Stimulated activated CD4-positive, alpha-beta T cell treated with anti-CD3 and anti-CD28 coated beads, TNF-alpha, amount 100 ng/mL, for 4 hours (primary cell): ENCODE measurements around the gene C5.

ENCODE experiments used
- DNase-seq, 3 experiments: peaks; one replicate each; pipeline ENCODE4 v3.0.0-alpha.2; 2020; ENCODE audit warnings: low read depth in 3 of 3

Gene C5

GRCh38 chr9:120925535-120926396, 124.3 kb downstream of the C5 start:
- DNase-seq = peak; percentile 64 to 72 (median 65)

DNA sequence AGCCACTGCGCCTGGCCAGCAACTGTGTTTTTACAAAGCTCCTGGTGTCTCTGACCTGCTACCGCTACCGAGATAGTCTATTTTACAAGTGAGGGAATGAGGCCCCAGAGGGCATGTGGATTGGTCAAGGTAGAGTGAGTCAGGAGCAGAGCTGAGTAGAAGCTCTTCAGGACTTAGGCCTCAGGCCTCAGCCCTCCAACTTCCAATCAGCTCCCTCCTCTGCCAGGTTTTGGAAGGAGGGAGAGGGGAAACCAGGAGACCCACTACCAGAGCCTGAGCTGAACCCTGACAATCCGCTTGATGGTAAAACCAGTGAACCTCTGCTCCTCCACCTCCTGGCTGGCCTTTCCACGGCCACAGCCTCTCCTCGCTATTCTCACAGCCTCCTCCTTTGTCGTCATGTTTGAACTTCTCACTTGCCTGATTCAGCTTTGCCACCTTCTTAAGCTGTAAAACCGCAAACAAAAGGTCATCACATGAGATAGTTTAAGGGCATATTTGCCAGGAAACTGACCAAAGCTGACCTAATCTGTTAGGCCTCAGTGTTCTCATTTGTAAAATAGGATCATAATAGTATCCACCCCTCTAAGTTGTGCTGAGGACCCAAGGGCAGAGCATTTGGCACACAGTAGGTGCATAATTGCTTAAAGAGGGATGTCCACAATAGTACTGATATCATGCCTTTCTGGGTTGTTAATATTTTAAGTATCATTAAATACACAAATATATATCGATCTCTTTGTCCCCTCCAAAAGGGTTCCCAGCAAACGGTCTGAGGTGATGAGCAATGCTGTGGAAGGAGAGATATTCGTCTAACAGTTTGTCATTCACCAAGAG, 125.2 kb downstream of the C5 start:
- DNase-seq = no peak

DNA sequence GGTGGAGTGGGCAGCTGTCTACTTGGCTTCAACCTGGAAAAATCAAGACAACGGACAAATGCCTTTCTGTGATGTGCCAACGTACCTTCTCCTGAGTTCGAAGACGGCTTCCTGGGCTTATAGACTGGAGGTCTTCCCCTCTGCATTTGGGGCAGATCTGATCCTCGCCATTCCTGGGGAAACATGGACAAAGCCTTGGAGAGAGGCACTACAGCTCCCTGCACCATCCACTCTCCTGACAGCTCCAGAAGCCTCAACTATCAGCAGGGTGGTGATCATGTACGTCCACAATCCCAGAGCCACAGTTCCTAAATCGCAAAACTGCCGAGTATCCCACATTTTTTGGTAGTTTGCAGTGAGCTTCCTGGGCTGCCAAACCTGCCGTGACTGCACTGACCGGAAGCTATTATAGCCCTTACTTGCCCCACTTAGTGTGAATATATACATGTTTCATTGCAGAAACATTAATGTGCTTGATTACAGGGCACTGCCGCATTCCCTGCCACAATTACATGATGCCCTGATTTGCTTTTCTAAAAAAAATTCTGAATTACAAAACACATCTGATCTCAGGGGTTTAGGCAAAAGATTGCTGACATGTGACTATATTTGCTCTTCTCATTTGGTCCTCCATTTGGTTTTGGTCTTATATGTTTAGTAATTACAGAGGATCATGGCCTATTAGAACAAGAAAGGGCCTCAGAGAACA, 126.3 kb downstream of the C5 start:
- DNase-seq = no peak

DNA sequence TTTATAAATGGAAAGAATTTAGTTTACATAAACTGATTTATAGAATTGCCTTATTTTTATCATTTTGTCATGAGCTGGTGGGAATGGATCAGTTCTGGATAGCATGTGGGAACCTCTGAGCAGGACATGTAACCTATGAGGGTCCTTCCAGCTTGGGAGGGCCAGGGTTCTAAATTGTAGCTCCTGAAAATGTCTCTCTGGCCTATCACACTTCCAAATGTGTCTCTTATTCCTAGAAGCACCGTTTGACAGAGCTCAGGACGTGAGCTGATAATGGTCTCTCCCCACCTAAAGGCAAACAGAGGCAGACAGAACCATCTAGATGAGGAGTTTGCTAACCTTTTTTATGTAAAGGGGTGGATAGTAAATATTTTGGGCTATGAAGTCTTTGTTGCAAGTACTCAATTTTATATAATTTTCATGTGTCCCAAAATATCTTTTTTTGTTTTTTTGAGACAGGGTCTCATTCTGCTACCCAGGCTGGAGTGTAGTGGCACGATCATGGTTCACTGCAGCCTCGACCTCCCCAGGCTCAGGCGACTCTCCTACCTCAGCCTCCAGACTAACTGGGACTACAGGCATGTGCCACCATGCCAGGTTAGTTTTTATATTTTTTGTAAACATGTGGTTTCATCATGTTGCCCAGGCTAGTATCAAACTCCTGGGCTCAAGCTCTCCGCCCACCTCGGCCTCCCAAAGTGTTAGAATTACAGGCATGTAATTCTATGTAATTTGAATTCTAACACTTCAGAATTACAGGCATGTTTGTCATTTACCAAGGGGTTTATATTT, 127.5 kb downstream of the C5 start:
- no peak for DNase-seq

- no peak for DNase-seq
Measured at GRCh38 chr9:120921661-120922181, 128.4 kb downstream of the C5 start.

- no peak for DNase-seq
Measured at GRCh38 chr9:120920806-120921178, 129.3 kb downstream of the C5 start.

- DNase-seq = no peak
Measured at GRCh38 chr9:120919843-120920805, 130.0 kb downstream of the C5 start.

- no peak for DNase-seq
Measured at GRCh38 chr9:120918931-120919842, 130.9 kb downstream of the C5 start.

DNA sequence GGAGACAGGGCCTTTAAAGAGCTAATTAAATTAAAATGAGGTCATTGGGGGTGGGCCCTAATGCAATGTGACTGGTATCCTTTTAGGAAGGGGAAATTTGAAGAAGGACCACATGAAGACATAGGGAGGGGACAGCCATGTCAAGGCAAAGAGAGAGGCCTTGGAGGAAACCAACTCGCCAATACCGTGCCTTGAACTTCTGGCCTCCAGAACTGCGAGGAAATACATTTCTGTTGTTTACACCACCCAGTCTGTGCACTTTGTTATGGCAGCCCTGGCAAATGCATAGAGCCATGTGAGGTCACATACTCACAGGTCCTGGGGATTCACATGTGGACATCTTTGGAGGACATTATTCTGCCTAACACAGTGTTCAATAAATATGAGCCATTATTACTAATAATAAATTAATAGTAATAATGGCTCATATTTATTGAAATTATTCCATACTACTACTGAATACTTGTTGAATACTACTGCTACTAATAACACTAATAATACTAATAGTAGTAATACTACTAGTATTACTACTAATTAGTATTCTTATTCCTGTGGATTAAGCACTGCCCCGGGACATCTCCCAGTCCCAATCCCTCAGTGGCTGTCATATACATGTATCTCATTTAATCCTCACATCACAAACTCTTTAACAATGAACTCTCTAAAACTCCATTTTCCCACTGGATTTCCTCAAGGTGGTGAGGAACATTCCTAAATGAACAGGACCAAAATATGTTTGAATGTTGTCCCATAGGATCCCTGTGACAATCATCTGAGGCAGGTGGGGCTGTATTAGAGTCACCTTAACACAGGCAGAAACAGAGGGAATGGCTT, 131.9 kb downstream of the C5 start:
- no peak for DNase-seq

- DNase-seq = no peak
Measured at GRCh38 chr9:120916991-120917880, 132.8 kb downstream of the C5 start.

- no peak for DNase-seq
Measured at GRCh38 chr9:120916588-120916987, 133.5 kb downstream of the C5 start.

- peak in 1 of 3 experiments; percentile 29 for DNase-seq
Measured at GRCh38 chr9:120915854-120916470, 134.1 kb downstream of the C5 start.

DNA sequence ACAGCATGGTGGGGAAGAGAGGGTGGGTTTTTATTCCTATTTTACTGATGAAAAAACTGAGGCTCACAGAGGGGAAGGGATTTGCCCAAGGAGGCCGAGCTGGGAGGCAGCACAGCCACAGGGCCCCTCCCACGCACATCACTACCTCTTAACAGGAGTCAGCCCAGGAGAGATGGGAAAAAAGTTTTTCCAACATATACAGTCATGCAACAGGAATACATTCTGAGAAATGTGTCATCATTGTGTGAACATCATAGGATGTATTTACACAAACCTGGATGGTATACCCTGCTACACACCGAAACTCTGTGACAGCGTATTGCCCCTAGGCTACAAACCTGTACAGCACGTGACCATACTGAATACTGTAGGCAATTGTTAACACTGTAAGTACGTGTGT, 135.1 kb downstream of the C5 start:
- DNase-seq = no peak

- DNase-seq = no peak
Measured at GRCh38 chr9:120914396-120914795, 135.7 kb downstream of the C5 start.

- no peak for DNase-seq
Measured at GRCh38 chr9:120913647-120914264, 136.3 kb downstream of the C5 start.
